ENCODE results near the gene GKN1. TPM values are rescaled to one million over a fixed set of nuclear protein-coding genes. Genes with fewer than 3 reads are reported as not detected.

GKN1 gene
- total RNA-seq, 1 experiment from 2014 or later = not detected

- no peak for DNase-seq (ENCODE audit: low read depth, low spot score)
- in situ Hi-C loops (cut with HindIII; ENCODE audit: low pct_unique_long_range_greater_than_20kb, low sequenced_read_pairs) = no loop called here
These were observed 44.3 kb downstream of the GKN1 start for GRCh38 chr2:69018678-69019095.

GRCh38 chr2:69020496-69021426 lies 46.3 kb downstream of the GKN1 start:
- in situ Hi-C loops (cut with HindIII; ENCODE audit: low pct_unique_long_range_greater_than_20kb, low sequenced_read_pairs) = no loop called here
- DNase-seq (ENCODE audit: low read depth, low spot score) = no peak

- no peak for DNase-seq (ENCODE audit: low read depth, low spot score)
- in situ Hi-C loops (cut with HindIII; ENCODE audit: low pct_unique_long_range_greater_than_20kb, low sequenced_read_pairs) = no loop called here
These were observed 47.3 kb downstream of the GKN1 start for GRCh38 chr2:69021727-69022126.

- in situ Hi-C loops (cut with HindIII; ENCODE audit: low pct_unique_long_range_greater_than_20kb, low sequenced_read_pairs) = no loop called here
- no peak for DNase-seq (ENCODE audit: low read depth, low spot score)
These were observed 48.1 kb downstream of the GKN1 start for GRCh38 chr2:69022548-69022947.

GRCh38 chr2:69023236-69023635 lies 48.8 kb downstream of the GKN1 start:
- in situ Hi-C loops (cut with HindIII; ENCODE audit: low pct_unique_long_range_greater_than_20kb, low sequenced_read_pairs) = no loop called here
- DNase-seq (ENCODE audit: low read depth, low spot score) = no peak

- in situ Hi-C loops (cut with HindIII; ENCODE audit: low pct_unique_long_range_greater_than_20kb, low sequenced_read_pairs) = no loop called here
- peak; percentile 86 for DNase-seq (ENCODE audit: low read depth, low spot score)
These were observed 51.6 kb downstream of the GKN1 start for GRCh38 chr2:69026026-69026425.

GRCh38 chr2:69026691-69027459 lies 52.4 kb downstream of the GKN1 start:
- DNase-seq (ENCODE audit: low read depth, low spot score) = no peak
- in situ Hi-C loops (cut with HindIII; ENCODE audit: low pct_unique_long_range_greater_than_20kb, low sequenced_read_pairs) = no loop called here

Other genes starting within 250 kb of the GKN1 start
- 0.26 and 0.43 TPM in 2 replicates for gene ARHGAP25, start 239.8 kb upstream of the GKN1 start, total RNA-seq (2014; rRNA removed; shearing (Covaris generic))
- not detected in 2 replicates for gene BMP10, start 103.2 kb upstream of the GKN1 start, total RNA-seq (2014; rRNA removed; shearing (Covaris generic))
- not detected in 2 replicates for gene GKN2, start 21.7 kb upstream of the GKN1 start, total RNA-seq (2014; rRNA removed; shearing (Covaris generic))
- 51.6 and 55.2 TPM in 2 replicates for gene ANTXR1, start 38.5 kb downstream of the GKN1 start, total RNA-seq (2014; rRNA removed; shearing (Covaris generic))

Data from SK-MEL-5 (cell line).